ENCODE measurements around the gene PPIL1.

The PPIL1 gene

DNA sequence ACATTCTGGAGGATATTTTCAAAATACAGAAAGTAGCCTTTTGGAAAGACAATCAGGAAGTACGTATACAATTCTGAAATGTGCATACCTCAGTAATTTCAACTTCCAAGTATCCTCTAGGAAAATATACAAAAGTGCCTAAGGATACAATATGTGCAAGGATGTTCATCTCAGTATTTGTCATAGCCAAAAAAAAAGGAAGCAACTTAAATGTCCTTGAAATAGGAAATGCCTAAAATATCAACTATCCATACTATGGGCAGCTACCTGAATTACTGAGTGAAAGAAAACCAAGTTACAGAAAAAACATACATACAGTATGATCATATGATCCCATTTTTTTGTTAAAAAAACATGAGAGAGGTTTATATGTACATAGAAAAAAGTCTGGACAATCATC lies 1.5 kb downstream of the PPIL1 start (continued):
- TF ChIP-seq ZNF138 (tag by site-specific recombination; IDR thresholded peaks at IDR 0.05; ENCODE audit: borderline replicate concordance): no peak

DNA sequence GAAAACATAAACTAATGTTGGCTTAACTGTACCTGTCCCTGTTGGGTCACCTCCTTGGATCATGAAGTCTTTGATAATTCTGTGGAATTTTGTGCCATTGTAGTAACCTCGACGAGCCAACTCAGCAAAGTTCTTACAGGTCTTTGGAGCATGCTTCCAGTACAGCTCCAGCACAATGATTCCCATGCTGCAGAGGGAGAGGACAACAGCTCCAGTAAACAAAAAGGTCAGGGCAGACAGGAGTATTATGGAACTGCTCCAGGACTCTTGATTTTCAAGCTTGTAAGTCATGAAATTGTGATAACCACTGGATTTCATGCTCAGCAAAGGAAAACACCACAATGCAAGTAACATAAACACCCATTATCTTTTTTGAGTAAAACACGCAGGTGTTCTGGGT lies 2.9 kb downstream of the PPIL1 start:
- POLR2A ChIA-PET: no interaction called here
- peaks cover 33 to 58% of the 10 kb centered on the region in 2 experiments for H3K36me3 ChIP-seq (ENCODE audit: control insufficient read depth in 2 of 2, insufficient read depth in 1 of 2, low read length in 2 of 2)
- no peak overlapping the region for H3K27ac ChIP-seq (ENCODE audit: extremely low read depth, low read depth, low read length)
- TF ChIP-seq SCRT2 (tag by site-specific recombination; IDR thresholded peaks at IDR 0.05) (no peak), ZNF600 (tag by site-specific recombination; IDR thresholded peaks at IDR 0.05) (peak; percentile 29; the same call in 1 of the 2 replicates), ZNF571 (tag by site-specific recombination; IDR thresholded peaks at IDR 0.05) (no peak), ZNF239 (tag by site-specific recombination; IDR thresholded peaks at IDR 0.05) (no peak)
- no peak overlapping the region for H3K4me3 ChIP-seq (ENCODE audit: low read depth, low read length)
- H3K4me1 ChIP-seq (ENCODE audit: control insufficient read depth, insufficient read depth, low read length): no peaks in the 10 kb centered on the region
- CTCF ChIA-PET: interaction anchor here (1.7 to 16.0 kb wide), 6 partner anchors 10 to 248 kb away, joined by 5 to 216 read pairs (median 42); partner anchors contain the start of gene C6orf89
- H3K9me3 ChIP-seq (ENCODE audit: control insufficient read depth, insufficient read depth, low read depth, low read length): no peaks in the 10 kb centered on the region

DNA sequence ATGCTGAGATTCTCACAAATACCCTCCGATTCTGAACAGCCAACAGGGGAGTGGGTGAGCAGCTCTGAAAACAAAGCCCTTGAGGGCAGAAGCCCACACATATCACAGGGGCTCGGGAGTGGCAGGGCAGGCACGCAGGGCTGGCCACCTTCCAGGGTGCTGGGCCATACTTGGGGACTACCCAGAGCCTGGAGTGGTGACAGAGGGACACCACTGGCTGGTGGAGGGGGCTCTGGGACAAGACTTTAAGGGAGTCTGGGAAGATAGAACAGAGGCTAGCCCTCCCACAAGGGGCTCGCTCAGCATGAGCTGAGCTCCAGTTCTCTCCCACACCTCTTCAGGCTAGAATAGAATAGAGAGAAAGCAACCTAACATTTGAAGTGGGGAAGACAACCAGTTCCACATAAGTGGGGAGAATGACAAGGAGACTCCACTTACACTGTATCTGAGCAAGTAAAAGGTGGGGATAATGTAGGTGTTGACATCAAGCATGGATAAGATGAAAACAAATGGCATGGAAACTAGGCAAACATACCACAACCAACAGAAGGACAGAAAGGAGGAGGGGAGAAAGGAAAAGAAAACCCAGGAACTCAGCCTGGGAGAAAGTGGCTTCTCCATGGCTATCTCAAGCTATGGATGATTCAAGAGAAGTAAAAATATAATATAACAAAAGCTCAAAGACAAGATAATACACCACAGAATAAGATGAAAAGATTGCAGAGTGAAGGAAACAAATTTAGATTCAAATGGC lies 7.0 kb downstream of the PPIL1 start:
- ChIA-PET POLR2A (interaction anchor here (1.1 kb wide), 1 partner anchor 9 kb away, joined by 4 read pairs; no protein-coding TSS in a partner anchor), CTCF (interaction anchor here (1.7 to 8.1 kb wide), 2 partner anchors 16 to 150 kb away, joined by 5 to 77 read pairs; no protein-coding TSS in a partner anchor)
- TF ChIP-seq EGR2 (tag by site-specific recombination; IDR thresholded peaks at IDR 0.05; ENCODE audit: low read depth) (0 out of 2 replicates have a peak, but pooled peaks have one; percentile 13), ZNF16 (tag by site-specific recombination; IDR thresholded peaks at IDR 0.05; ENCODE audit: low read depth) (no peak), ZFHX2 (tag by site-specific recombination; conservative IDR thresholded peaks at IDR 0.05) (peak; percentile 44), YY1 (tag by site-specific recombination; IDR thresholded peaks at IDR 0.05) (no peak), PRDM1 (tag by site-specific recombination; IDR thresholded peaks at IDR 0.05) (peak; percentile 95)
- no peaks in the 10 kb centered on the region for H3K4me1 ChIP-seq (ENCODE audit: control insufficient read depth, insufficient read depth, low read length)
- no peaks in the 10 kb centered on the region for H3K9me3 ChIP-seq (ENCODE audit: control insufficient read depth, insufficient read depth, low read depth, low read length)
- H3K36me3 ChIP-seq (ENCODE audit: control insufficient read depth in 2 of 2, insufficient read depth in 1 of 2, low read length in 2 of 2): peaks cover 44 to 91% of the 10 kb centered on the region in 2 experiments
- H3K4me3 ChIP-seq (ENCODE audit: low read depth, low read length): no peak overlapping the region
- H3K27ac ChIP-seq (ENCODE audit: extremely low read depth, low read depth, low read length): no peak overlapping the region

DNA sequence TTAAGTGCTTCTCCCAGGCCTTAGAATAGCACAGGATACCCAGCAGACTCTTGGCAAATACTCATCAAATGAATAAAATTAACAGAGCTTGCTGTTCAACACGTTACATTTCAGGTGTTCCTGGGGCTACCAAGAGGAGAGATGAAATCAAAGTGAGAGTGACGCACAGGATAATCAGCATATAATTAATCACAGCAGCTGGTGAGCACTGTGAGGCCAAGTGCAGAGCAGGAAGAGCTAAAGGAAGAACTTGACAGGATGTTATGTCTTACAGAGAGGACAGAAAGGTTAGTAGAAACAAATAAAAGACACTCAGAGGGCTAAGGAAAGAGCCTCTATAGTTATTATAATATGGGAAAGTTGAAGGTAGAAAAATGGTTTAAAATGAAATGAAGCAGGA lies 8.8 kb downstream of the PPIL1 start:
- Histone ChIP-seq H3K27ac (ENCODE audit: extremely low read depth, low read depth, low read length) (no peak overlapping the region), H3K36me3 (ENCODE audit: control insufficient read depth in 2 of 2, insufficient read depth in 1 of 2, low read length in 2 of 2) (peaks cover 36 to 88% of the 10 kb centered on the region in 2 experiments), H3K4me1 (ENCODE audit: control insufficient read depth, insufficient read depth, low read length) (no peaks in the 10 kb centered on the region), H3K9me3 (ENCODE audit: control insufficient read depth, insufficient read depth, low read depth, low read length) (no peaks in the 10 kb centered on the region), H3K4me3 (ENCODE audit: low read depth, low read length) (no peak overlapping the region)
- CTCF ChIA-PET: interaction anchor here (8.1 kb wide), 1 partner anchor 15 kb away, joined by 77 read pairs; no protein-coding TSS in a partner anchor
- TF ChIP-seq, protein P1, sequence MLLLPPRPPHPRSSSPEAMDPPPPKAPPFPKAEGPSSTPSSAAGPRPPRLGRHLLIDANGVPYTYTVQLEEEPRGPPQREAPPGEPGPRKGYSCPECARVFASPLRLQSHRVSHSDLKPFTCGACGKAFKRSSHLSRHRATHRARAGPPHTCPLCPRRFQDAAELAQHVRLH (tag by site-specific recombination; IDR thresholded peaks at IDR 0.05): no peak
- POLR2A ChIA-PET: interaction anchor here (1.0 to 2.7 kb wide), 3 partner anchors 8 to 120 kb away, joined by 3 to 17 read pairs (median 3); partner anchors contain the start of genes MTCH1 and PPIL1

DNA sequence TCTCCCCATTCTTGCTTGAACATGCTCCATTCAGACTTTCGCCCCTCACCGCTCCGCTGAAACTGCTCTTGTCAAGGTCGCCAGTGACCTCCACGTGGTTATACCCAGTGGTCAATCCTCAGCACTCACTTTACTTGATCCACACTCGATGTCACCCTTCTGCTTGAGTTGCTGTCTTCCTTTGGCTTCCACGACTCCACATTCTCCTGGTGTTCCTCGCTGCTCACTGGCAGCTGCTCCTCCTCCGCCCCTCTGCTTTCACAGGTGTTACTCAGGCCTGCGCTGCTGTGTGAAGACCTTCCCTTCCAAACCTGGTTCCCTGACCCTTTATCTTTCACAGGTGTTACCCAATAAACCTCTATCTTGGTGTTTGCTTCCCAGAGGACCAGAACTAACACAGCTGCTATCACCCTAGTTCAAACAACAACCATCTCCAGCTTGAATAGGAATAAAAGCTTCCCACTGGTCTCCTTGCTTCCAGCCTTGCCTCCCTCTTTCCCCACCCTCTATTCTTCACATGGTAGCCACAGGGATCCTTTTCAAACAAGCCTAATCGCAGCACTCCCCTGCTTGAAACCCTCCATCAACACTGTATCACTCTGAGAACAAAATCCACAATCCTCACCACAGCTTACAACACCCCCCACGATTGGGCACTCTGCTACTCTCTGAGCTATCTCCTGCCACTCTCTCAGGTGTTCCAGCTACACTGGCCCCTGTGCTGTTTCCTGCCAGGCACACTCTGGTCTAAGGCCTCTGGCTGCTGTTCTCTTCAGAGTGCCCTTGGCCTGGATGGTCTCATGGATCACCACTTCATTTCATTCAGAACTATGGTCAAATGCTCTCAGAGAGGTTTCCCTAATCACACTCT lies 10.7 kb downstream of the PPIL1 start:
- no peak overlapping the region for H3K4me3 ChIP-seq (ENCODE audit: low read depth, low read length)
- no peak for TF ChIP-seq TCF7L2 (IDR thresholded peaks at IDR 0.05; ENCODE audit: borderline replicate concordance, low read depth, low read length)
- TF ChIP-seq ZIC2 (tag by site-specific recombination; IDR thresholded peaks at IDR 0.05): peak; percentile 60
- TF ChIP-seq ZNF48 (tag by site-specific recombination; IDR thresholded peaks at IDR 0.05): no peak
- TF ChIP-seq ZNF548 (tag by site-specific recombination; IDR thresholded peaks at IDR 0.05): no peak
- no peak for TF ChIP-seq RBAK (tag by site-specific recombination; IDR thresholded peaks at IDR 0.05)
- no peak for TF ChIP-seq GLIS2 (tag by site-specific recombination; IDR thresholded peaks at IDR 0.05)
- TF ChIP-seq, protein P2, sequence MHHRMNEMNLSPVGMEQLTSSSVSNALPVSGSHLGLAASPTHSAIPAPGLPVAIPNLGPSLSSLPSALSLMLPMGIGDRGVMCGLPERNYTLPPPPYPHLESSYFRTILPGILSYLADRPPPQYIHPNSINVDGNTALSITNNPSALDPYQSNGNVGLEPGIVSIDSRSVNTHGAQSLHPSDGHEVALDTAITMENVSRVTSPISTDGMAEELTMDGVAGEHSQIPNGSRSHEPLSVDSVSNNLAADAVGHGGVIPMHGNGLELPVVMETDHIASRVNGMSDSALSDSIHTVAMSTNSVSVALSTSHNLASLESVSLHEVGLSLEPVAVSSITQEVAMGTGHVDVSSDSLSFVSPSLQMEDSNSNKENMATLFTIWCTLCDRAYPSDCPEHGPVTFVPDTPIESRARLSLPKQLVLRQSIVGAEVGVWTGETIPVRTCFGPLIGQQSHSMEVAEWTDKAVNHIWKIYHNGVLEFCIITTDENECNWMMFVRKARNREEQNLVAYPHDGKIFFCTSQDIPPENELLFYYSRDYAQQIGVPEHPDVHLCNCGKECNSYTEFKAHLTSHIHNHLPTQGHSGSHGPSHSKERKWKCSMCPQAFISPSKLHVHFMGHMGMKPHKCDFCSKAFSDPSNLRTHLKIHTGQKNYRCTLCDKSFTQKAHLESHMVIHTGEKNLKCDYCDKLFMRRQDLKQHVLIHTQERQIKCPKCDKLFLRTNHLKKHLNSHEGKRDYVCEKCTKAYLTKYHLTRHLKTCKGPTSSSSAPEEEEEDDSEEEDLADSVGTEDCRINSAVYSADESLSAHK (tag by site-specific recombination; IDR thresholded peaks at IDR 0.05): no peak
- no peak for TF ChIP-seq ZNF785 (tag by site-specific recombination; IDR thresholded peaks at IDR 0.05)
- POLR2A ChIA-PET: interaction anchor here (1.3 to 2.7 kb wide), 3 partner anchors 10 to 12 kb away, joined by 3 to 17 read pairs (median 5); partner anchors contain the start of gene PPIL1
- H3K27ac ChIP-seq (ENCODE audit: extremely low read depth, low read depth, low read length): no peak overlapping the region
- peaks cover 18 to 79% of the 10 kb centered on the region in 2 experiments; a peak in 2 of 3 replicates for H3K36me3 ChIP-seq (ENCODE audit: control insufficient read depth in 2 of 2, insufficient read depth in 1 of 2, low read length in 2 of 2)
- H3K4me1 ChIP-seq (ENCODE audit: control insufficient read depth, insufficient read depth, low read length): no peaks in the 10 kb centered on the region
- H3K9me3 ChIP-seq (ENCODE audit: control insufficient read depth, insufficient read depth, low read depth, low read length): no peaks in the 10 kb centered on the region
- CTCF ChIA-PET: interaction anchor here (0.5 to 8.1 kb wide), 13 partner anchors 9 to 1541 kb away, joined by 3 to 77 read pairs (median 4); no protein-coding TSS in a partner anchor

All from HEK293 (cell line).